Endothelial cell of umbilical vein (primary cell): Measurements from ENCODE around the gene LSM14A. TPM values are rescaled to one million over a fixed set of nuclear protein-coding genes. Genes with fewer than 3 reads are reported as not detected.

Experiments used
- BruUV-seq: library from RNA; stranded (reverse); fragments of 400-500 nt; replicated peaks from 2 replicates; lab custom pipeline; 2021; lab: Mats Ljungman, UMichigan
- CTCF ChIA-PET: fragments of 300-600, 350-600 bp; sonication (Branson Sonifier 250); formaldehyde crosslinking; loops from one replicate; lab custom pipeline; 2021; ENCODE audit warnings: antibody characterized with exemption, inconsistent platforms; lab: Charles Lee
- POLR2A ChIA-PET: fragments of 300-600, 350-600 bp; sonication (Branson Sonifier 250); formaldehyde crosslinking; loops from one replicate; lab custom pipeline; 2021; ENCODE audit warnings: antibody characterized with exemption, inconsistent platforms; lab: Charles Lee
- DNase-seq: peaks from one replicate; pipeline ENCODE4 v3.0.0-alpha.2; 2011; ENCODE audit warnings: low read depth, low spot score
- FAIRE-seq: peaks from 2 replicates; lab custom pipeline; 2011; peaks lifted over from hg19 to GRCh38; lab: Jason Lieb, UNC
- H2AFZ ChIP-seq: 2 replicates; pipeline ENCODE4 v1.6.0; 2012; ENCODE audit warnings: low read depth, low read length, control low read depth, inconsistent platforms
- H3K27ac ChIP-seq: 2 replicates; pipeline ENCODE4 v1.5.1; 2011; ENCODE audit warnings: low read depth, mild to moderate bottlenecking, control low read depth, low read length, moderate library complexity; ENCODE audit not compliant: insufficient read depth
- H3K27me3 ChIP-seq, 2 experiments: 2 replicates each; pipeline versions ENCODE4 v1.6.0 to v1.6.1; 2011; ENCODE audit warnings: low read length in 2 of 2, mixed read lengths in 1 of 2; ENCODE audit not compliant: control insufficient read depth in 2 of 2, insufficient read depth in 2 of 2
- H3K36me3 ChIP-seq, 2 experiments: 2 replicates in 1 of 2; 3 replicates in 1 of 2; pipeline ENCODE4 v1.5.1; 2011; ENCODE audit warnings: low read length in 2 of 2, mild to moderate bottlenecking in 1 of 2, moderate library complexity in 1 of 2; ENCODE audit not compliant: control insufficient read depth in 2 of 2, insufficient read depth in 2 of 2; ENCODE audit errors: extremely low read depth in 1 of 2
- H3K4me1 ChIP-seq: 3 replicates; pipeline ENCODE4 v1.5.1; 2011; ENCODE audit warnings: mild to moderate bottlenecking, low read length; ENCODE audit not compliant: control insufficient read depth, insufficient read depth; ENCODE audit errors: extremely low read depth
- H3K4me2 ChIP-seq: 2 replicates; pipeline ENCODE4 v1.6.1; 2011; ENCODE audit warnings: low read length, control low read depth, mixed read lengths; ENCODE audit not compliant: insufficient read depth
- H3K4me3 ChIP-seq, 3 experiments: fragments of 200-600 bp in 1 of 3; sonication (generic), shearing (Covaris generic) in 1 of 3; replicated peaks in 1 of 3; 2 replicates each; pipeline ENCODE4 v1.5.1; 2011 to 2016; ENCODE audit warnings: control low read depth in 3 of 3, low read length in 3 of 3, mild to moderate bottlenecking in 2 of 3, inconsistent platforms in 1 of 3, low read depth in 1 of 3, moderate library complexity in 1 of 3; ENCODE audit not compliant: insufficient read depth in 1 of 3
- H3K79me2 ChIP-seq: 2 replicates; pipeline ENCODE4 v1.6.0; 2012; ENCODE audit warnings: low read length, inconsistent platforms; ENCODE audit not compliant: control insufficient read depth, insufficient read depth
- H3K9ac ChIP-seq: replicated peaks from 2 replicates; pipeline ENCODE3; 2011; ENCODE audit warnings: low read length, control low read depth; ENCODE audit not compliant: insufficient read depth; ENCODE audit errors: extremely low read depth
- H3K9me1 ChIP-seq: replicated peaks from 3 replicates; pipeline ENCODE4 v1.6.0; 2011; ENCODE audit warnings: mild to moderate bottlenecking, low read length; ENCODE audit not compliant: control insufficient read depth, insufficient read depth; ENCODE audit errors: extremely low read depth
- H3K9me3 ChIP-seq: replicated peaks from 2 replicates; pipeline ENCODE4 v1.5.1; 2012; ENCODE audit warnings: low read length, inconsistent platforms; ENCODE audit not compliant: control insufficient read depth, insufficient read depth
- H4K20me1 ChIP-seq: replicated peaks from 2 replicates; pipeline ENCODE3; 2011; ENCODE audit warnings: mild to moderate bottlenecking, low read length; ENCODE audit not compliant: control insufficient read depth, insufficient read depth; ENCODE audit errors: extremely low read depth
- EZH2 ChIP-seq: IDR thresholded peaks from 2 replicates; pipeline ENCODE4 v1.6.1; 2012; ENCODE audit warnings: borderline replicate concordance, low read depth, mild to moderate bottlenecking, moderate library complexity, low read length, inconsistent platforms; ENCODE audit not compliant: severe bottlenecking
- FOS ChIP-seq: IDR thresholded peaks from 2 replicates; pipeline ENCODE4 v1.6.1; 2011; ENCODE audit warnings: mild to moderate bottlenecking, low read length, moderate library complexity, borderline replicate concordance; ENCODE audit not compliant: insufficient read depth
- GATA2 ChIP-seq: IDR thresholded peaks from 2 replicates; pipeline ENCODE4 v1.7.0; 2011; ENCODE audit warnings: low read depth, mild to moderate bottlenecking, moderate library complexity, mixed read lengths, low read length; ENCODE audit not compliant: insufficient read length, insufficient read depth
- JUN ChIP-seq: IDR thresholded peaks from 2 replicates; pipeline ENCODE4 v1.6.1; 2011; ENCODE audit warnings: borderline replicate concordance, low read depth; ENCODE audit not compliant: insufficient read length, insufficient read depth
- MYC ChIP-seq: IDR thresholded peaks from one replicate; pipeline ENCODE4 v1.6.1; 2011; ENCODE audit warnings: mild to moderate bottlenecking, low read depth, low read length
- POLR2A ChIP-seq: IDR thresholded peaks from 2 replicates; pipeline ENCODE4 v1.6.1; 2012; ENCODE audit warnings: low read depth, mild to moderate bottlenecking, control low read depth, low read length
- POLR2AphosphoS5 ChIP-seq: IDR thresholded peaks from 2 replicates; pipeline ENCODE4 v1.6.1; 2012; ENCODE audit warnings: low read depth, mild to moderate bottlenecking, control low read depth, low read length, moderate library complexity; ENCODE audit not compliant: insufficient read depth
- dilution Hi-C: fragments of 300-500 bp; cut with MboI; formaldehyde crosslinking; loops from one replicate; pipeline ENCODE4 v1.15.0; 2019; ENCODE audit warnings: low sequenced_read_pairs; ENCODE audit not compliant: extremely low pct_ligation_motif_present
- intact Hi-C: fragments of 100-400 bp; cut with micrococcal nuclease; formaldehyde crosslinking; loops from one replicate; pipeline ENCODE4 v1.10.0; 2022
- polyA plus RNA-seq, 4 experiments: library from polyadenylated mRNA; depleted of rRNA in 3 of 4; stranded (reverse) in 3 of 4; unstranded in 1 of 4; fragments of >200 nt; gene quantifications; 2 replicates each; pipeline versions ENCODE4 v1.2.1 to v1.2.3, GENCODE V29; 2011 to 2012; ENCODE audit warnings: missing spikeins in 1 of 4
- total RNA-seq: library from RNA; stranded (reverse); gene quantifications from 2 replicates; pipeline ENCODE4 v1.2.3, GENCODE V29; 2021
- TF ChIP-seq, protein P1 (sequence below), 2 donors: IDR thresholded peaks; 1 replicate in 1 of 2; 2 replicates in 1 of 2; pipeline ENCODE4 v1.5.1; 2011; ENCODE audit warnings: low read length in 2 of 2, mild to moderate bottlenecking in 2 of 2, moderate library complexity in 2 of 2, control low read depth in 1 of 2, inconsistent platforms in 1 of 2, low read depth in 1 of 2; ENCODE audit not compliant: insufficient read depth in 1 of 2; ENCODE audit errors: extremely low read depth in 1 of 2
- TF ChIP-seq, protein P2 (sequence below): IDR thresholded peaks from 2 replicates; pipeline ENCODE4 v1.6.1; 2011; ENCODE audit not compliant: insufficient read depth, insufficient read length

The LSM14A gene
- total and polyA plus RNA-seq, 2 donors (not counting 3 experiments of a cell fraction or from before 2014, with no cell fraction given) = 96.7 to 122 TPM

DNA sequence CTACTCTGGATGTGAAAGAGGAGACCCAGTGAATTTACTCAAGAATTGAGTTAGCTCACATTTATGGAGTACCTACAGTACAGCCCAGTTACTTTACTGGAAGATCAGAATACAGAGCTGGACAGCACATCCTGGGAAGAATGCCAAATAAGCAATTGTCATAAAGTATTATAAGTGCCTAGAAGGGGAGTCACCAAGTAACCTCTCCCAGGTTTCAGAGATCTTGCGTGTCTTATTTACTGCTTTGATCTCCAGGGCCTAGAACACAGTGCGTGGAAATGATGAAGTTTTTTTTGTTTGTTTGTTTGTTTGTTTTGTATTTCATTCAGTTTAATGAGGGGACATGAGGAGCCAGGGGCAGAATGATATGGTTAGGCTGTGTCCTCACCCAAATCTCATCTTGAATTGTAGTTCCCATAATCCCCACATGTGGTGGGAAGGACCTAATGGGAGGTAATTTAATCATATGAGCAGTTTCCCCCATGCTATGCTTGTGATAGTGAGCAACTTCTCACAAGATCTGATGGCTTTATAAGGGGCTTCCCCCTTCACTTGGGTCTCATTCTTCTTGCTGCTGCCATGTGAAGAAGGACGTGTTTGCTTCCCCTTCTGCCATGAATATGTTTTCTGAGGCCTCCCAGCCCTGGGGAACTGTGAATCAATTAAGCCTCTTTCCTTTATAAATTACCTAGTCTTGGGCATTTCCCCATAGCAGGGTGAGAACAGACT lies 87.2 kb downstream of the LSM14A start:
- ChIA-PET POLR2A (no interaction called here), CTCF (no interaction called here)
- no peaks in the 10 kb centered on the region for H3K9me1 ChIP-seq
- no TSS peak for BruUV-seq
- no peaks in the 10 kb centered on the region for H3K36me3 ChIP-seq
- H3K79me2 ChIP-seq = peaks cover 38% of the 10 kb centered on the region
- H3K9me3 ChIP-seq = no peaks in the 10 kb centered on the region
- H4K20me1 ChIP-seq = no peaks in the 10 kb centered on the region
- H3K4me3 ChIP-seq = no peak overlapping the region
- H2AFZ ChIP-seq = no peak overlapping the region
- H3K4me2 ChIP-seq = no peak overlapping the region
- no peaks in the 10 kb centered on the region for H3K27me3 ChIP-seq
- H3K4me1 ChIP-seq = peaks cover 19% of the 10 kb centered on the region
- FAIRE-seq (no peak), DNase-seq (no peak)
- H3K27ac ChIP-seq = no peak overlapping the region
- dilution Hi-C loops = loop anchor here (10.0 kb wide), 1 partner anchor 65 kb away; no protein-coding TSS in a partner anchor
- TF ChIP-seq FOS = no peak
- no peak for TF ChIP-seq POLR2A
- TF ChIP-seq MYC = no peak
- TF ChIP-seq POLR2AphosphoS5 = no peak
- TF ChIP-seq JUN = no peak
- TF ChIP-seq EZH2 = no peak
- no peak for TF ChIP-seq GATA2
- TF ChIP-seq, protein P1, sequence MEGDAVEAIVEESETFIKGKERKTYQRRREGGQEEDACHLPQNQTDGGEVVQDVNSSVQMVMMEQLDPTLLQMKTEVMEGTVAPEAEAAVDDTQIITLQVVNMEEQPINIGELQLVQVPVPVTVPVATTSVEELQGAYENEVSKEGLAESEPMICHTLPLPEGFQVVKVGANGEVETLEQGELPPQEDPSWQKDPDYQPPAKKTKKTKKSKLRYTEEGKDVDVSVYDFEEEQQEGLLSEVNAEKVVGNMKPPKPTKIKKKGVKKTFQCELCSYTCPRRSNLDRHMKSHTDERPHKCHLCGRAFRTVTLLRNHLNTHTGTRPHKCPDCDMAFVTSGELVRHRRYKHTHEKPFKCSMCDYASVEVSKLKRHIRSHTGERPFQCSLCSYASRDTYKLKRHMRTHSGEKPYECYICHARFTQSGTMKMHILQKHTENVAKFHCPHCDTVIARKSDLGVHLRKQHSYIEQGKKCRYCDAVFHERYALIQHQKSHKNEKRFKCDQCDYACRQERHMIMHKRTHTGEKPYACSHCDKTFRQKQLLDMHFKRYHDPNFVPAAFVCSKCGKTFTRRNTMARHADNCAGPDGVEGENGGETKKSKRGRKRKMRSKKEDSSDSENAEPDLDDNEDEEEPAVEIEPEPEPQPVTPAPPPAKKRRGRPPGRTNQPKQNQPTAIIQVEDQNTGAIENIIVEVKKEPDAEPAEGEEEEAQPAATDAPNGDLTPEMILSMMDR (IDR thresholded peaks at IDR 0.05; ENCODE audit: extremely low read depth in 1 of 2, insufficient read depth in 1 of 2, low read depth in 1 of 2, low read length in 2 of 2) = no peak
- TF ChIP-seq, protein P2, sequence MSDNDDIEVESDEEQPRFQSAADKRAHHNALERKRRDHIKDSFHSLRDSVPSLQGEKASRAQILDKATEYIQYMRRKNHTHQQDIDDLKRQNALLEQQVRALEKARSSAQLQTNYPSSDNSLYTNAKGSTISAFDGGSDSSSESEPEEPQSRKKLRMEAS = no peak
- intact Hi-C loops = no loop called here
- H3K9ac ChIP-seq = no peak overlapping the region
